ENCODE measurements around the gene RNF7.
A peak's percentile ranks its signal among the peaks of the same experiment; 100 is the strongest.

The RNF7 gene

DNA sequence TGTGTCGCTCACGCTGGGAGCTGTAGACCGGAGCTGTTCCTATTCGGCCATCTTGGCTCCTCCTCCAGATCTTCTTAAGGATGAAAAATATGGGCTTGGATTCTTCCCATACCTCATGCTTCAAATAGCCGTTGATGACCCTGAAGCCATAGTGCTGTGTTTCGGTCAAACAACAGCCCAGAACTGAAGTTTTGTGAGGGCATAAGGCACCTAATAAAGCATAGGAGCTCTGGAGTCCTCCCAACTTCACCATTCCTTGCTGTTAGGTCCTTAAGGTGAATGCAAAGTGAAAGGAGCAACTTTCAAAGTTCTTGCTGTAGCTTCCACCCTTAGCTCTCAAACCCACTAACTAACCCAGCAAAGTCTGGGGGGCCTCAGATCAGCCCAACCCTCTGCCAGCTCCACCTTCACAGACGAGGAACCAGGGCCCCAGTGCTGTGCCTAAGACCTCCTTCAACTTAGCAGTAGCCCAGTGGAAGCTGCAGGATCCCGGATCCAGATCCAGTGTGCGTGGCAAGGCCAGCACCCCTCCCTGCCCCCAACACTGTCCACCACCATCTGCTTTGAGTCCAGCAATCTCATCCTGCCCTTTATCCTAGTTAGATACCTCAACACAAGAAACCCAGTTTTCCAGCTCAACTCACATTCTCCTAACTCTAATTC lies 25.1 kb downstream of the RNF7 start, which contains the start of gene GRK7:
Gene GRK7 (plus strand): TSS at position 321 of the 663 bp plus-strand sequence. CDS start 14,877 bp downstream, outside the sequence.
- TF ChIP-seq, protein P1, sequence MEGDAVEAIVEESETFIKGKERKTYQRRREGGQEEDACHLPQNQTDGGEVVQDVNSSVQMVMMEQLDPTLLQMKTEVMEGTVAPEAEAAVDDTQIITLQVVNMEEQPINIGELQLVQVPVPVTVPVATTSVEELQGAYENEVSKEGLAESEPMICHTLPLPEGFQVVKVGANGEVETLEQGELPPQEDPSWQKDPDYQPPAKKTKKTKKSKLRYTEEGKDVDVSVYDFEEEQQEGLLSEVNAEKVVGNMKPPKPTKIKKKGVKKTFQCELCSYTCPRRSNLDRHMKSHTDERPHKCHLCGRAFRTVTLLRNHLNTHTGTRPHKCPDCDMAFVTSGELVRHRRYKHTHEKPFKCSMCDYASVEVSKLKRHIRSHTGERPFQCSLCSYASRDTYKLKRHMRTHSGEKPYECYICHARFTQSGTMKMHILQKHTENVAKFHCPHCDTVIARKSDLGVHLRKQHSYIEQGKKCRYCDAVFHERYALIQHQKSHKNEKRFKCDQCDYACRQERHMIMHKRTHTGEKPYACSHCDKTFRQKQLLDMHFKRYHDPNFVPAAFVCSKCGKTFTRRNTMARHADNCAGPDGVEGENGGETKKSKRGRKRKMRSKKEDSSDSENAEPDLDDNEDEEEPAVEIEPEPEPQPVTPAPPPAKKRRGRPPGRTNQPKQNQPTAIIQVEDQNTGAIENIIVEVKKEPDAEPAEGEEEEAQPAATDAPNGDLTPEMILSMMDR (IDR thresholded peaks at IDR 0.05; ENCODE audit: low read depth, low read length), result no peak

DNA sequence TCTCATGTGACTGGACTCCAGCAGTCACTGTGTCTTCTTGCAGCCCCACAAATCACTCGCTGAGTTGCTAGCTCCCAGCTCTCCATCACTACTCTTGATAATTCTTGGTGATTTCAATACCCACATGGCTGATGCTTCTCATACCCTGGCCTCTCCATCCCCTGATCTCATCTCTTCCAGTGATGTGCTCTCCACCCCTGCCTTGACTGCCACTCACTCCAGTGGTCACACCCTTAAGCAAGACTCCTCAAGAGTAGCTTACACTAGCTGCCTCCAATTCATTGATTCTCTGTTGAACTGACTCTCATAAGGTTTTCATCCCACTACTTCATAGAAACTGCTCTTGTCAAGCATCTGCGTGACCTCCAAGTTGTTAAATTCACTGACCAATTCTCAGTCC lies 25.9 kb downstream of the RNF7 start:
- TF ChIP-seq, protein P1 (IDR thresholded peaks at IDR 0.05; ENCODE audit: low read depth, low read length), result no peak
- no peak overlapping the region for H3K4me3 ChIP-seq (ENCODE audit: low read depth, low read length)
- in situ Hi-C loops (cut with HindIII; ENCODE audit: low sequenced_read_pairs), result no loop called here
- DNase-seq (ENCODE audit: low read depth, low spot score), result no peak

More for the DNA sequence above, 25.1 kb downstream of the RNF7 start, which contains the start of gene GRK7:
- in situ Hi-C loops (cut with HindIII; ENCODE audit: low sequenced_read_pairs), result no loop called here
- no peak for DNase-seq (ENCODE audit: low read depth, low spot score)
- no peak within 1 kb of the TSS for H3K4me3 ChIP-seq (ENCODE audit: low read depth, low read length)

DNA sequence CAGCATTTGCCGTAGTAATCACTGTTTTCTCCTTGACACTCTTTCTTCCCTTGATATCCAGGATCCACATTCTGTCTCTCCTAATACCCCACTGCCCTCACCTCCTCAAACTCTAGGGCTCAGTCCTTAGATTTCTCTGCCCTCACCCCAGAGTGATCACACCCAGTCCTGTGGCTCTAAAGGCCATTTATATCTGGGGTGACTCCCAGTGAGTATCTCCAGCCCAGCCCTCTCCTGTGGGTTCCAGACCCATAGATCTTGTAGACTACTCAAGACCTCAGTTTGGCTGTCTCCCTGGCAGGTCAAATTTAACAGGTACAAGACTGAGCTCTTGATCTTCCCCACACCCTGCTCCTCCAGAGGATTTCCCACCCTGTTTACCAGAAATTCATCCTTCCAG lies 26.4 kb downstream of the RNF7 start:
- in situ Hi-C loops (cut with HindIII; ENCODE audit: low sequenced_read_pairs), result no loop called here
- no peak for DNase-seq (ENCODE audit: low read depth, low spot score)
- no peak overlapping the region for H3K4me3 ChIP-seq (ENCODE audit: low read depth, low read length)
- TF ChIP-seq, protein P1 (IDR thresholded peaks at IDR 0.05; ENCODE audit: low read depth, low read length), result no peak

DNA sequence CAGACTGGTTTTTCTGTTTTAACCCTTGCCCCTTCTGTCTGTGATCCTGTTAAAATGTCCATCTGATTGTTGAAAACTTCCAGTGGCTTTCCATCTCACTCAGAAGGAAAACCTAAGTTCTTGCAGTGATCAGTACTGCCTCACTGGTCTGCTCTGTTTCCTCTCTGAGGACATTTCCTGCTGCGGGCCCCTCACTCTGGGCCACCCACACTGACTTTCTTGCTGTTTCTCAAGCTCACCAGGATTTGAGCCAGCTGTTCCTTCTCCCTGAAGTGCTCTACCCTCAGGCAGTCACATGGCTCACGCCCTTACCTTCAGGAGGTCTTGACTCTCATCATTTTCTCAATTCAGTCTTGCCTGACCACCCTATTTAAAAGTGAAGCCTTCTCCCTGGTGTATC lies 26.9 kb downstream of the RNF7 start:
- no peak for DNase-seq (ENCODE audit: low read depth, low spot score)
- TF ChIP-seq, protein P1 (IDR thresholded peaks at IDR 0.05; ENCODE audit: low read depth, low read length), result no peak
- in situ Hi-C loops (cut with HindIII; ENCODE audit: low sequenced_read_pairs), result no loop called here
- no peak overlapping the region for H3K4me3 ChIP-seq (ENCODE audit: low read depth, low read length)

DNA sequence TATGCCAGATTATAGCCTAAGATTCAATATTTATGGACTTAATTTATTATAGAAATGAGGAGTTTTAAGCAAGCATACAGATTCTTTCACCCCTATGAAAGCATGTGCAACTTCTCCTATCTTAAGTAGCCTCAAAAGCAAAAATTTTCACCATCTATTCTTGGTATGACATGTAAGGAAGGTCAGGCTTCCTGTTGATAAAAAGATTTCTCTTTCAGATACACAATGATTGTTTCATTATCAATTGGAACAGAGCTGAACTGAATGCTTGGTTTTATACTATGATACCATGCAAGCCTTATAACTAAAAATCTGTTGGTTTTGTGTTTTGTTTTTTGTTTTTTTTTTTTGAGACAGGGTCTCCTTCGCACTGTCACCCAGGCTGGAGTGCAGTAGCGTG lies 29.0 kb downstream of the RNF7 start:
- DNase-seq (ENCODE audit: low read depth, low spot score), result no peak
- in situ Hi-C loops (cut with HindIII; ENCODE audit: low sequenced_read_pairs), result no loop called here
- TF ChIP-seq, protein P1 (IDR thresholded peaks at IDR 0.05; ENCODE audit: low read depth, low read length), result no peak
- no peak overlapping the region for H3K4me3 ChIP-seq (ENCODE audit: low read depth, low read length)

DNA sequence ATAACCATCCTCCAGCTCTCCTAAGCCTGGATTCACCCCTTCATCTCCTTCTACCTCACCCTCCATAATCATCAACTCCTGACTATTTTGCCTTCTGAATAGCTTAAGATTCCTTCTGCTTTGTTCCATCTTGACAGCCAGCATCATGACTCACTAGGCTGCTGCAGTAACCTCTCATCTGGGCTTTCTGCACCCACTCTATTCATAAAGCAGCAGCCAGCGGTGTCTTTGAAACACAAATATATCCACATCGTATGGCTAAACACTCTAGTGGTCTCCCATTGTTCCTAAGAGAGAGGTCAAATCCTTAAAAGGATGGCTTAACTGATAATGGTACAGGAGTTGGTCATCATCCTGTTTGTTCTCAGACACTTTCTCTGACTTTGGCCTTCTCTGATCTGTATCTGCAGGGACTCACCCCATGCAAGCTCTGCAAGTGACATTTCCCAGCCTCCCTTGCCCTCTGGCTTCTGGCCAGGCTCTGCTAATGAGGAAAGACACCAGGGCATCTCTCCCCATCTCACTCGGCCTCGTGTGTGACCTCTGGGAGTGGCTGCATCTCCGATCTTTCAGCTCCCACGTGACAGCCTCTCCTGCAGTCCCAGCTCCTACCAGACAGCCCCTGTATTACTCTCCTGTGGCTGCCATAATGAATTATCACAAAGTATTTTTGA lies 31.3 kb downstream of the RNF7 start:
- TF ChIP-seq, protein P1 (IDR thresholded peaks at IDR 0.05; ENCODE audit: low read depth, low read length), result no peak
- in situ Hi-C loops (cut with HindIII; ENCODE audit: low sequenced_read_pairs), result no loop called here
- no peak overlapping the region for H3K4me3 ChIP-seq (ENCODE audit: low read depth, low read length)
- peak; percentile 5 for DNase-seq (ENCODE audit: low read depth, low spot score)
